Adrenal gland (tissue), 12 donors: ENCODE data around the gene KAT7. TPM values are rescaled to one million over a fixed set of nuclear protein-coding genes. Genes with fewer than 3 reads are reported as not detected.

ENCODE experiments used
- DNase-seq, 7 donors: peaks; one replicate each; pipeline ENCODE4 v3.0.0-alpha.2; 2019 to 2020
- H3K27ac ChIP-seq, 5 donors: fragments of 200-600 bp; sonication (generic) in 4 of 5; 1 replicate in 3 of 5; 2 replicates in 2 of 5; pipeline versions ENCODE4 v1.5.1 to v1.8.0; 2016 to 2020; ENCODE audit warnings: mild to moderate bottlenecking in 1 of 5
- H3K27me3 ChIP-seq: fragments of 200-600 bp; 2 replicates; pipeline ENCODE4 v1.8.0; 2021
- H3K36me3 ChIP-seq, 2 donors: fragments of 200-600 bp; replicated peaks in 1 of 2; 1 replicate in 1 of 2; 2 replicates in 1 of 2; pipeline versions ENCODE4 v1.5.1 to v1.8.0; 2018 to 2022
- H3K4me1 ChIP-seq, 2 donors: fragments of 200-600 bp; replicated peaks in 1 of 2; 1 replicate in 1 of 2; 2 replicates in 1 of 2; pipeline versions ENCODE4 v1.5.1 to v1.8.0; 2018 to 2021
- H3K4me3 ChIP-seq, 4 donors: fragments of 200-600 bp; sonication (generic) in 3 of 4; one replicate each; pipeline ENCODE4 v1.5.1; 2016 to 2018
- H3K9me3 ChIP-seq, 3 donors: fragments of 200-600 bp; sonication (generic) in 1 of 3; replicated peaks in 1 of 3; 1 replicate in 2 of 3; 2 replicates in 1 of 3; pipeline versions ENCODE4 v1.5.1 to v1.8.0; 2016 to 2021
- POLR2A ChIP-seq, 2 donors: fragments of 450-650 bp; IDR thresholded peaks; one replicate each; pipeline ENCODE4 v1.6.1; 2017; ENCODE audit warnings: antibody characterized with exemption in 2 of 2, mild to moderate bottlenecking in 2 of 2, moderate library complexity in 1 of 2
- WGBS, 4 donors: extraction: QIAGEN DNeasy Blood & Tissue Kit in 2 of 4; methylation state at CpG; one replicate each; pipeline versions ENCODE4 v1.1.5 to v1.1.7; 2013 to 2017; 5-methylcytosine and 5-hydroxymethylcytosine counted together
- intact Hi-C, 2 donors: fragments of 100-400 bp; cut with DNase I; formaldehyde crosslinking; loops; one replicate each; pipeline versions ENCODE4 v1.14.1 to v1.15.0; 2022 to 2023
- polyA plus RNA-seq, 3 donors: library from polyadenylated mRNA; stranded (reverse); fragments of 200-250 nt in 2 of 3; fragments of 350-450 nt in 1 of 3; fragmentation: Illumina TruSeq in 1 of 3; extraction: RNeasy Lipid Tissue Mini Kit (QIAGEN cat#74804) in 1 of 3; gene quantifications; one replicate each; pipeline ENCODE4 v1.2.3, GENCODE V29; 2013 to 2014
- total RNA-seq, 9 donors: library from RNA; depleted of rRNA in 4 of 9; stranded (reverse); fragments of >200 nt in 4 of 9; fragments of 120-200 nt in 1 of 9; fragmentation: NEBNext Ultra II Directional in 1 of 9; extraction: Animal tissue kit (Norgen Biotek cat#: 25700) in 1 of 9; gene quantifications; one replicate each; pipeline versions ENCODE4 v1.1.0 to v1.2.4, GENCODE V29; 2013 to 2023
- TF ChIP-seq, protein P1 (sequence below), 6 experiments: fragments of 450-650 bp in 4 of 6; fragments of 200-600 bp in 2 of 6; sonication (generic) in 1 of 6; IDR thresholded peaks; 1 replicate in 5 of 6; 2 replicates in 1 of 6; pipeline versions ENCODE4 v1.5.1 to v1.8.0; 2016 to 2021; ENCODE audit warnings: antibody characterized with exemption in 6 of 6, mild to moderate bottlenecking in 2 of 6, moderate library complexity in 1 of 6
- donor health status: healthy with polysubstance abuse.
- donor health status: Bipolar disorder and iron deficiency.
- donor health status: DM: yes; HTN: yes; CAD: no.
- donor health status: DM: no; HTN: no; CAD: no.
- donor health status: DM: no; HTN: no; CAD: no.
- donor health status: DM: yes; HTN: yes; CAD: no.

Gene KAT7
- total and polyA plus RNA-seq, 12 donors = 5.2 to 54.7 (median 39.8) TPM

DNA sequence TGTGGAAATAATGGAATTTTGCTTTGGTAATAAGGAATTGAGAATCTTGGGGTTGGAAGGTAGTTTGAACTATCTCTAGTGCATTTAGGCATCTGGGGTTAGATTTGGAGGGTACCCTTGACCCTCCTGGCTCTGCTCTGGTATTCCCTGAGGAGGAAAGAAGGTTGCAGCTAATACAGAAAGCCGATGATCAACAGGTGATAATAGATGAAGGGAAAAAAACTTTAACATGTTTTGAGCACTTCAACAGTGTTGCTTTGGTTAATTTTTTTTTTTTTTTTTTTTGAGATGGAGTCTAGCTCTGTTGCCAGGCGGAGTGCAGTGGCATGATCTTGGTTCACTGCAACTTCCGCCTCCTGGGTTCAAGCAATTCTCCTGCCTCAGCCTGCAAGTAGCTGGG, 4.8 kb downstream of the KAT7 start:
- peaks cover 7 to 37% of the 10 kb centered on the region in 2 donors for H3K4me1 ChIP-seq
- no peak overlapping the region for H3K27ac ChIP-seq
- no peaks in the 10 kb centered on the region for H3K27me3 ChIP-seq
- no peaks in the 10 kb centered on the region for H3K9me3 ChIP-seq
- intact Hi-C loops = loop anchor here in 1 of 2 donors (10.0 kb wide), 1 partner anchor 51 kb away; the partner anchor contains the start of gene TAC4
- no peak for DNase-seq
- TF ChIP-seq POLR2A (IDR thresholded peaks at IDR 0.05) = no peak
- TF ChIP-seq, protein P1, sequence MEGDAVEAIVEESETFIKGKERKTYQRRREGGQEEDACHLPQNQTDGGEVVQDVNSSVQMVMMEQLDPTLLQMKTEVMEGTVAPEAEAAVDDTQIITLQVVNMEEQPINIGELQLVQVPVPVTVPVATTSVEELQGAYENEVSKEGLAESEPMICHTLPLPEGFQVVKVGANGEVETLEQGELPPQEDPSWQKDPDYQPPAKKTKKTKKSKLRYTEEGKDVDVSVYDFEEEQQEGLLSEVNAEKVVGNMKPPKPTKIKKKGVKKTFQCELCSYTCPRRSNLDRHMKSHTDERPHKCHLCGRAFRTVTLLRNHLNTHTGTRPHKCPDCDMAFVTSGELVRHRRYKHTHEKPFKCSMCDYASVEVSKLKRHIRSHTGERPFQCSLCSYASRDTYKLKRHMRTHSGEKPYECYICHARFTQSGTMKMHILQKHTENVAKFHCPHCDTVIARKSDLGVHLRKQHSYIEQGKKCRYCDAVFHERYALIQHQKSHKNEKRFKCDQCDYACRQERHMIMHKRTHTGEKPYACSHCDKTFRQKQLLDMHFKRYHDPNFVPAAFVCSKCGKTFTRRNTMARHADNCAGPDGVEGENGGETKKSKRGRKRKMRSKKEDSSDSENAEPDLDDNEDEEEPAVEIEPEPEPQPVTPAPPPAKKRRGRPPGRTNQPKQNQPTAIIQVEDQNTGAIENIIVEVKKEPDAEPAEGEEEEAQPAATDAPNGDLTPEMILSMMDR (IDR thresholded peaks at IDR 0.05) = no peak
- WGBS, 4 donors = 86 to 96% (median 92%) methylated on average over 3 of the region's 3 CpGs
- no peak overlapping the region for H3K4me3 ChIP-seq
- H3K36me3 ChIP-seq = peaks cover 0 to 51% of the 10 kb centered on the region in 2 donors

DNA sequence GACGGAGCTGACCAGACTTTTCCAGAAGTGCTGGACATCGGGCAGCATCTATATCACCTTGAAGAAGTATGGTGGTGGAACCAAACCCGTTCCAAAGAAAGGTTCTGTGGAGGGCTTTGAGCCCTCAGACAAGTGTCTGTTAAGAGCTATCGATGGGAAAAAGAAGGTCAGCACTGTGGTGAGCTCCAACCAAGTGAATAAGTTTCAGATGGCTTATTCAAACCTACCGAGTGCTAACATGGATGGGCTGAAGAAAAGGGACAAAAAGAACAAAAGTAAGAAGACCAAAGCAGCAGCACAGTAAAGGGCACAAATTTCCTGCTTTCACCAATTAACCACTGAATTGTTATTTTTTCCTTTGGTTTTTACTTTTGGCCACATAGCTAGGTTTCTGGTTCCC, 6.9 kb downstream of the KAT7 start:
- Histone ChIP-seq H3K36me3 (peaks cover 0 to 68% of the 10 kb centered on the region in 2 donors), H3K4me1 (peaks cover 11 to 32% of the 10 kb centered on the region in 2 donors), H3K9me3 (no peaks in the 10 kb centered on the region), H3K27me3 (no peaks in the 10 kb centered on the region), H3K4me3 (no peak overlapping the region), H3K27ac (no peak overlapping the region)
- TF ChIP-seq, protein P1 (IDR thresholded peaks at IDR 0.05) = no peak
- no peak for TF ChIP-seq POLR2A (IDR thresholded peaks at IDR 0.05)
- DNase-seq = no peak
- intact Hi-C loops = loop anchor here in 1 of 2 donors (10.0 kb wide), 1 partner anchor 49 kb away; the partner anchor contains the start of gene TAC4
- 68 to 89% (median 87%) methylated on average over 5 of the region's 5 CpGs for WGBS, 4 donors

DNA sequence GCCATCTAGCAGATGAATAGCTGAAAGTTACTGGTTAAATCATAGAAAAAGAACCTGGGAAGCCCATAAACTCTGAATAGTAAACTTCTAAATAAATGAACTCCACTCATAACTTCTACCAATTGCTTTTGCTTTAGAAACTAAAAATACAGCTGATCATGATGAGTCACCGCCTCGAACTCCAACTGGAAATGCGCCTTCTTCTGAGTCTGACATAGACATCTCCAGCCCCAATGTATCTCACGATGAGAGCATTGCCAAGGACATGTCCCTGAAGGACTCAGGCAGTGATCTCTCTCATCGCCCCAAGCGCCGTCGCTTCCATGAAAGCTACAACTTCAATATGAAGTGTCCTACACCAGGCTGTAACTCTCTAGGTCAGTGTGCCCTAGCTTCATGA, 9.7 kb downstream of the KAT7 start:
- intact Hi-C loops = loop anchor here in 1 of 2 donors (10.0 kb wide), 1 partner anchor 47 kb away; the partner anchor contains the start of gene TAC4
- no peak overlapping the region for H3K4me3 ChIP-seq
- no peaks in the 10 kb centered on the region for H3K9me3 ChIP-seq
- WGBS, 4 donors = 29 to 60% (median 44%) methylated on average over 3 to 8 of the region's 8 CpGs
- peaks cover 0 to 66% of the 10 kb centered on the region in 2 donors for H3K36me3 ChIP-seq
- no peak for TF ChIP-seq POLR2A (IDR thresholded peaks at IDR 0.05)
- TF ChIP-seq, protein P1 (IDR thresholded peaks at IDR 0.05) = no peak
- no peaks in the 10 kb centered on the region for H3K27me3 ChIP-seq
- peaks cover 11 to 14% of the 10 kb centered on the region in 2 donors for H3K4me1 ChIP-seq
- peak; percentile 46 to 81 (median 70) for DNase-seq
- H3K27ac ChIP-seq = peak overlapping the region in 4 of 5 donors; percentile 5 to 61 (median 38)

DNA sequence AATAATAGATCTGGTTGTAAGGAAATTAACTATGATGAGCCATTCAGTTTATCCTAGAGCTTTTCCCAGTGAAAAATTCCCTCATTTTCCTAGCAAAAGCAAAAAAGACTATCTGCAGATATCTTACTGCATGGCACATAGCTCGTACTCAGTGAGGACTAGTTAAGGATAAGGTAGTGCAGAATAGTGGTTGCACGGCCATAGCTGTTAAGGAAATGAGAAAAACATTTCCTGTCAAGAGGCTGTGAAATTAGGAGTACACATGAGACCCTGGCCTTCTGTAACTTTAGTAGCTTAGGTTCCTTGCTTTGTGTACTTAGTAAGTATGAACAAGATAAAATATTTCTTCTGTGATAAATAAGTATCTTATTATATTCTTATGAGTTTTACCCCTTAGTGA, 10.3 kb downstream of the KAT7 start:
- TF ChIP-seq POLR2A (IDR thresholded peaks at IDR 0.05) = no peak
- TF ChIP-seq, protein P1 (IDR thresholded peaks at IDR 0.05) = no peak
- Histone ChIP-seq H3K36me3 (peaks cover 0 to 62% of the 10 kb centered on the region in 2 donors), H3K4me1 (peaks cover 11 to 14% of the 10 kb centered on the region in 2 donors), H3K27me3 (no peaks in the 10 kb centered on the region), H3K9me3 (no peaks in the 10 kb centered on the region), H3K4me3 (no peak overlapping the region), H3K27ac (peak overlapping the region in 4 of 5 donors; percentile 5 to 61 (median 38))
- DNase-seq = no peak
- 79 to 93% (median 85%) methylated on average over 2 of the region's 2 CpGs for WGBS, 4 donors
- intact Hi-C loops = loop anchor here in 1 of 2 donors (10.0 kb wide), 1 partner anchor 46 kb away; the partner anchor contains the start of gene TAC4
